Measurements from ENCODE around the gene TMEM63A.

Gene TMEM63A

DNA sequence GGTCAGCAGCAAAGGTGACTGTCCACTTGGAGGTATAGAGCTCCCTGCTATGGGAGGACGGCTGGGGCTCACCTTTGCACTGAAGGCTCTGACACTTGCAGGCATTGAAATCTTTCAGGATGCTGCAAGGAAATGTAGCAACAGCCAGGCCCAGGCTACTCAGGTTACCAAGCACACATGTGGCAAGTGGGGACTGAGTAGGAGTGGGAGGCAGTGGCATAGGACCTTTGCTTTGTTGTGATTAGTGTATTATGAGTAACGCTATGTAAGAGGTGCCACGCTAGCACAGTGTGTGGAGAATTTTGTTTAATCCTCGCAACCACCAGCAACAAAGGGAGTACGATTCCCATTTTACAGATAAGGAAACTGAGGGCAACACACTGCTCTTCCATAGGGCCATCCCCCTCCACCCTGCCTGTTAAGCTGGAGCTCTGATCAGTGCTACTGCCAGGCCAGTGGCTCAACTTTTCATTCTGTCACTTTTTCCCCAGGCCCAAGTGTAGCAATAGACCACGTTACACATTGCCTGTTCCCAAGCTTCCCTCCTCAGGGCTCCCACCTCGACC is 21.2 kb downstream of the TMEM63A start:
- no peak for DNase-seq (ENCODE audit: low read depth)
- TF ChIP-seq, protein P1, sequence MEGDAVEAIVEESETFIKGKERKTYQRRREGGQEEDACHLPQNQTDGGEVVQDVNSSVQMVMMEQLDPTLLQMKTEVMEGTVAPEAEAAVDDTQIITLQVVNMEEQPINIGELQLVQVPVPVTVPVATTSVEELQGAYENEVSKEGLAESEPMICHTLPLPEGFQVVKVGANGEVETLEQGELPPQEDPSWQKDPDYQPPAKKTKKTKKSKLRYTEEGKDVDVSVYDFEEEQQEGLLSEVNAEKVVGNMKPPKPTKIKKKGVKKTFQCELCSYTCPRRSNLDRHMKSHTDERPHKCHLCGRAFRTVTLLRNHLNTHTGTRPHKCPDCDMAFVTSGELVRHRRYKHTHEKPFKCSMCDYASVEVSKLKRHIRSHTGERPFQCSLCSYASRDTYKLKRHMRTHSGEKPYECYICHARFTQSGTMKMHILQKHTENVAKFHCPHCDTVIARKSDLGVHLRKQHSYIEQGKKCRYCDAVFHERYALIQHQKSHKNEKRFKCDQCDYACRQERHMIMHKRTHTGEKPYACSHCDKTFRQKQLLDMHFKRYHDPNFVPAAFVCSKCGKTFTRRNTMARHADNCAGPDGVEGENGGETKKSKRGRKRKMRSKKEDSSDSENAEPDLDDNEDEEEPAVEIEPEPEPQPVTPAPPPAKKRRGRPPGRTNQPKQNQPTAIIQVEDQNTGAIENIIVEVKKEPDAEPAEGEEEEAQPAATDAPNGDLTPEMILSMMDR (conservative IDR thresholded peaks at IDR 0.05; ENCODE audit: control insufficient read depth, insufficient read depth, low read depth, low read length), result no peak
- no peak overlapping the region for H3K4me3 ChIP-seq (ENCODE audit: control insufficient read depth, low read depth, low read length)

DNA sequence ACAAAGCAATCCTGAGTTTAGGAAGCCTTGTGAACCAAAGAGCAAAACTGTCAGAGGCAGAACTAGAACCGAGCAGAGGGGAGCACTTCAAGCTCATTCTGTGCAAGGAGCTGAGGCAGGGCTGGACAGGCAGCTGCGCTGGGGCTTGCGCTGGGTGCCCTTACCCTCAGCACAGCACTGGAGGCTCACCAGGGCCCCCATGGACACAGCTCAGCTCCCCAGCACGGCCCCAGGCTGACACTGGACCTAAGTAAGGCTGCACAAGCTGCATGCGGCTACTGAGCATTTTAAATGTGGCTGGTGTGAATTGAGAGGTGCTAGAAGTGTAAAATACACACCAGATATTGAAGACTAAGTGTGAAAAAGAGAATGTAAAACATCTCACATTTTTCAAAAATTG is 22.1 kb downstream of the TMEM63A start:
- DNase-seq (ENCODE audit: low read depth), result no peak
- no peak overlapping the region for H3K4me3 ChIP-seq (ENCODE audit: control insufficient read depth, low read depth, low read length)
- TF ChIP-seq, protein P1 (conservative IDR thresholded peaks at IDR 0.05; ENCODE audit: control insufficient read depth, insufficient read depth, low read depth, low read length), result no peak

DNA sequence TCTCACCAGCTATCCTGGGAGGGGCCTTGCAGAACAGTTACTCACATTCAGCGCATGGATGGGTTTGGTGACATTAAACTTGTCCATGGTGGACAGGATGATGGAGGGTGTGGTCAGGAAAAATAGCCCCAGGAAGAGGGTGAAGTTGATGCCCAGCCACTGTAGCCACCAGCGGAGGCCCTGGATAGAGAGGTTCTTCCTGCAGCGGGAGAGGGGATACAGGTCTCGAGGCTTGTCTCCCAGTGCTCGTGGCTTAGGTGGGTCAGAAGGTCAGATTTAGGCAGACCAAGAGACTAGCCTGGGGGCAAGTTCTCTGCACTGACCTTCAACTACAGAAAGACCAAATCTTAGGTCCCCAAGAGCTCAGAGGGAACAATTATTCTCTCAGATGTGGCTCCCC is 23.0 kb downstream of the TMEM63A start:
- DNase-seq (ENCODE audit: low read depth), result no peak
- TF ChIP-seq, protein P1 (conservative IDR thresholded peaks at IDR 0.05; ENCODE audit: control insufficient read depth, insufficient read depth, low read depth, low read length), result no peak
- no peak overlapping the region for H3K4me3 ChIP-seq (ENCODE audit: control insufficient read depth, low read depth, low read length)

DNA sequence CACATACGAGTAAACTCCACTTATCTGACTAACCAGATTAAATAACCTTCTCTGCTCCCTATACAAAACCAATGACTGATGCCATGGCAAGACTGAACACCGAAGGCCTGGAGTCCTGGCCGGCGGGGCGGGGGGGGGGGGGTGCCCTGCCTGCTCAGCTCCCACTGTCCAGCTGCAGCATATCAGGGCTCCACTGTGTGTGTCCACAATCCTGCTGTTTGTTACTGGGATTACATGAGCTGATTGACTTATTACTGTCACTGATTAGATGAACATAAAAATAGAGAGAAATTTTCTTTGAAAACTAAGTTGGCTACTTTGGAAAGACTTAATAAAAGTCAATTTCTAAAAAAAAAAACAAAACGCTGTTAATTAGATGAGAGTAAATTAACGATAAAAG is 24.9 kb downstream of the TMEM63A start:
- DNase-seq (ENCODE audit: low read depth), result no peak
- TF ChIP-seq, protein P1 (conservative IDR thresholded peaks at IDR 0.05; ENCODE audit: control insufficient read depth, insufficient read depth, low read depth, low read length), result no peak

DNA sequence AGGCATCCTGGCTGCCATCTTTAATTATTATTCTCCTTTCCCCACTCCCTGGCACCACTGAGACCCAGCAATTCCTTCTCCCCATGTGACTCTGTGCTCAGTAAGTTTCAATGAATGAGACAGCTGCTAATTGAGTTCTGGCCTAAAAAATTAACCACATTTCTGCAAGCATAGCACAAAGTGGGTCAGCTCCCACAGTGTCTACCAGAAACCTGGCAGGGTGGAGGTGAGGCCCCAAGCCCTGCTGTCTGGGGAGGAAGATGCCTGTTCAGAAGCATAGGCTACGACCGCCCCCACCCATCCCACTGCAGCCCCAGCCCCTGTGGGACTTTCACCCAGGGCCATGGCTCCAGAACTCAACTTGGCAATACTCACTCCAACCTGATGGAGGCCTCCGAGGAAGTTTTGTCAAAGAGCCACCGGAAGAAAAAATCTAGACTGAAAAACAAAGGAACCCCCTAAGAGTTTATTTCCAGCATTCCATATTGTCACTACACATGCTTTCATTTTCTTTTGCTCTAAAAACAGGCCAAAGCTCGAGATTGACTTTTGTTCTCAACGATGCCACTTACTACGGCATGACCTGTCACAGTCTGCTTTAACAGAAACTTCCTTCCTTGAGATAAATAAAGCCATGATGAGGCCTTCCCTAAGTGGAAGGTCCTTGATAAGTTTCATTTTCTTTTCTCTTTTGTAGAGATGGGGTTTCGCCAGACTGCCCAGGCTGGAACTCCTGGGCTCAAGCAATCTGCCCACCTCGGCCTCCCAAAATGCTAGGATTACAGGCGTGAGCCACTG is 26.5 kb downstream of the TMEM63A start:
- H3K4me3 ChIP-seq (ENCODE audit: control insufficient read depth, low read depth, low read length), result no peak overlapping the region
- TF ChIP-seq, protein P1 (conservative IDR thresholded peaks at IDR 0.05; ENCODE audit: control insufficient read depth, insufficient read depth, low read depth, low read length), result no peak
- no peak for DNase-seq (ENCODE audit: low read depth)

More for the DNA sequence above, 24.9 kb downstream of the TMEM63A start:
- H3K4me3 ChIP-seq (ENCODE audit: control insufficient read depth, low read depth, low read length), result no peak overlapping the region

DNA sequence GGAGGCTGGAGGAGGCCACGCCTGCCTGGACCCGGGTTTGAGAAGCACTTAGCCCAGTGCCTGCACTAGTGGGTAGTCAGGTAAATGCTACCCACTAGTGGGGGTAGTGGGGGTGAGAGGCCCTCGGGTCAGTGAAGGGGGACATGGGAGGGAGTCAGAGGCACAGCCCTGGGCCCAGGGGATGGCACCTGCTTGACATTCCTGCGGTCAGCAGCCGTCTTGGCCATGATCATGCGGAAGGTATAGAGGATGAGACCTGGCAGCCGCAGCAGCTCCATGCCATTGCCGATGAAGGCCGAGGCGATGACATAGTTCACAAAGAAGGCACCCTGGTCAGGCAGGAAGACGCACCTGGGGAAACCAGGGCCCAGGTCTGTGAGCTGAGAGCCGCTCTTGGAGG is 28.7 kb downstream of the TMEM63A start:
- no peak for DNase-seq (ENCODE audit: low read depth)
- H3K4me3 ChIP-seq (ENCODE audit: control insufficient read depth, low read depth, low read length), result no peak overlapping the region
- TF ChIP-seq, protein P1 (conservative IDR thresholded peaks at IDR 0.05; ENCODE audit: control insufficient read depth, insufficient read depth, low read depth, low read length), result no peak

Measured in fibroblast of mammary gland (primary cell).